OCI-LY3 (cell line): ENCODE results near the gene OR3A2.

Experiments
- EZH2phosphoT487 ChIP-seq: fragments of 200-600 bp; shearing (Covaris generic); IDR thresholded peaks from 2 replicates; pipeline ENCODE4 v1.6.1; 2018; ENCODE audit warnings: antibody characterized with exemption, mixed run types, low read depth
- TF ChIP-seq, protein P1 (sequence below): fragments of 200-600, 300-600 bp; sonication (generic); IDR thresholded peaks from 2 replicates; pipeline ENCODE4 v1.5.1; 2014; ENCODE audit warnings: antibody characterized with exemption, low read length, low read depth

DNA sequence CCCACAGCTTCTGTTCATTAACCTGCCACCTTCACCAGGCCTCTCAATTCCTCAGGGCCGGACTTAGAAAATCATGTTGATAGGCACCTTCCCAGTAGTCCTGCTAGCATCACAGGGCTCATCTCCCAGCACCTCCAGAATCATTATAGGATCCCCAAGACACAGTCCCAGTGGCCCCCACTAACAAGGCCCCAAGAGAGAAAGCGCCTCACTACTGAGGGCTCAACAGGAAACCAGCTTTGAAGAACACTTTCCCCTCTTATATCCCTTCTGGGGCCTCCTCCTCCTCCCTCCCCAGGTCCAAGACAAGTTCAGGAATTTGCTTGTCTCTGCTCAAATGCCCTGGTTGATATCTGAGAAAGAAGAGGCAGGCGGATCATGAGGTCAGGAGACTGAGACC, 25.0 kb upstream of the OR3A2 start, which contains the start of gene OR3A3:
- TF ChIP-seq, protein P1, sequence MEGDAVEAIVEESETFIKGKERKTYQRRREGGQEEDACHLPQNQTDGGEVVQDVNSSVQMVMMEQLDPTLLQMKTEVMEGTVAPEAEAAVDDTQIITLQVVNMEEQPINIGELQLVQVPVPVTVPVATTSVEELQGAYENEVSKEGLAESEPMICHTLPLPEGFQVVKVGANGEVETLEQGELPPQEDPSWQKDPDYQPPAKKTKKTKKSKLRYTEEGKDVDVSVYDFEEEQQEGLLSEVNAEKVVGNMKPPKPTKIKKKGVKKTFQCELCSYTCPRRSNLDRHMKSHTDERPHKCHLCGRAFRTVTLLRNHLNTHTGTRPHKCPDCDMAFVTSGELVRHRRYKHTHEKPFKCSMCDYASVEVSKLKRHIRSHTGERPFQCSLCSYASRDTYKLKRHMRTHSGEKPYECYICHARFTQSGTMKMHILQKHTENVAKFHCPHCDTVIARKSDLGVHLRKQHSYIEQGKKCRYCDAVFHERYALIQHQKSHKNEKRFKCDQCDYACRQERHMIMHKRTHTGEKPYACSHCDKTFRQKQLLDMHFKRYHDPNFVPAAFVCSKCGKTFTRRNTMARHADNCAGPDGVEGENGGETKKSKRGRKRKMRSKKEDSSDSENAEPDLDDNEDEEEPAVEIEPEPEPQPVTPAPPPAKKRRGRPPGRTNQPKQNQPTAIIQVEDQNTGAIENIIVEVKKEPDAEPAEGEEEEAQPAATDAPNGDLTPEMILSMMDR = no peak
- TF ChIP-seq EZH2phosphoT487 = no peak
